Hippocampal formation (tissue), 2 donors: ENCODE data around the gene CST11.

Source experiments
- DNase-seq, 2 donors: peaks; one replicate each; lab custom pipeline; 2025; lab: John Stamatoyannopoulos, UW

CST11 gene

DNA sequence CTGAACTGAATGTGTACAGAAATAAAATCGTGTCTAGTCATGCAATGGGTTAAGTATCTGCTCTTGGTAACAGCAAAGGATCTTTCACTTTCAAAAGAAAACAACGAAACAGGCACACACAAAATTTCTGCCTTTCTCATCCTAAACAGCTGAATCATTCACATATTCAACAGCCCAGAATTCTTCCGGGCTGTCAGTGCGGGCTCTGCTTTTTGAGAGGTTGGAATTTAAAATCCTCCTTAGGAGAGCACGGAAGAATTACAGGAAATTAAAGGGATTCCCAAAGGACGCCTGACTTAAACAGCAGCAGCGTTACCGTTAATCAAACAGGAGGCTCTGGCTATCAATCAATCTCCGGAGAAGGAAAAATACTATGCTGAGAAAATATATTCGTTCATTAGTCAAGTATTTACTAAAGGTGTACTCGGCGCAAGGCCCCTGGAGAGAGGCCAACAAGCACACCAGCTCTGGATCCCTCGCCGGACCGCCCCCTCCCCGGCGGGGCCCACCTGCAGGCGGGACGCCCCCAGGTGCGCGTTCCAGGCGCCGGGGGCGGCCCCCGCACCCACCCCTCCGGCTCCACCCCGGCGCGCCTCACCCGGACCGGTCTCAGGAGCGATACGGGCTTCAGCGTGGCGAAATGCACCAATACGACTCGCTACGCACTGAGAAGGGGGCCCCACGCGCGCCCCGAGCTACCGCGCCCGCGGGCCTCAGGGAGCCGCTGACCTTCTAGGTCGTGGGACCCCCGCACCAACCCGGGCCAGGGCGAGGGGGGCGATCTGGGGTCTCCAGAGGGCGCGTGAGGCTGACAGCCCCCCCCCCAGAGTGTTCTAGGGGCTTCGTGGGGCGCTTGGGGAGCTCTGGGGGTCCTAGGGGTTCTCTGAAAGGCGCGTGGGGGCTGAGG is 32.4 kb downstream of the CST11 start:
- peak in 1 of 2 donors; percentile 20 for DNase-seq

DNA sequence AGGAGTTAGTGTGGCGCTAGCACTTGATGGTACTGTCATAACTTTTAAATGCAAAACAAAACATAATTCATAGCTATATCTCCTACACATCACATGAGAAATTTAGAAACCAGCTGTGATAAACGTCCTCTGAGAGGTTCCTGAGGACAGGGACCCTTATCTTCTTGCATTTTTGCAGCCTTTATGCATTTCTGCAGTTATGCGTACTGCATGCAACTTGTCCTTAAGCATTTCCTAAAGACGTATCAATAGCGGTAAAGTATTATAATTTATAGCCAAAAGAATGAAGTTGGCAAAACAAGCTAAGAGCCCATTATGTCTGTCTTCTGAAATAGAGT is 33.0 kb downstream of the CST11 start:
- no peak for DNase-seq

DNA sequence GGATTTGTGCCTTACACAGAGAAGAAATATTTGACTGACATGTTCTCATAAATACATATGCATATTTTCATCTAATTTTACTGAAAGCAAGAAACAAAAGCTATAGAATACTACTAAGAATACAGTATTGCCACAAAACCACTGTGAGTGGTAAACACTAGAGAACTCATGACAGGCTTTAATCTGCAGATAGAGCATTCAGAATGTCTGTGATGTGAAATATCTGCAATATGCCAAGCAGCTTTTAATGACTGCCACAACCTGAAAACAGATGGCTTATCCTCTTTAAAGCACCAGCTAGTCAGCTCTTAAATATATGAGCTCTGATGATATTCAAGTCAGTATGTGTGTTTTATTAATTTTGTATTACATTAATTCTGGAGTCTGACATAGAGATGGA is 34.8 kb downstream of the CST11 start:
- DNase-seq = no peak

DNA sequence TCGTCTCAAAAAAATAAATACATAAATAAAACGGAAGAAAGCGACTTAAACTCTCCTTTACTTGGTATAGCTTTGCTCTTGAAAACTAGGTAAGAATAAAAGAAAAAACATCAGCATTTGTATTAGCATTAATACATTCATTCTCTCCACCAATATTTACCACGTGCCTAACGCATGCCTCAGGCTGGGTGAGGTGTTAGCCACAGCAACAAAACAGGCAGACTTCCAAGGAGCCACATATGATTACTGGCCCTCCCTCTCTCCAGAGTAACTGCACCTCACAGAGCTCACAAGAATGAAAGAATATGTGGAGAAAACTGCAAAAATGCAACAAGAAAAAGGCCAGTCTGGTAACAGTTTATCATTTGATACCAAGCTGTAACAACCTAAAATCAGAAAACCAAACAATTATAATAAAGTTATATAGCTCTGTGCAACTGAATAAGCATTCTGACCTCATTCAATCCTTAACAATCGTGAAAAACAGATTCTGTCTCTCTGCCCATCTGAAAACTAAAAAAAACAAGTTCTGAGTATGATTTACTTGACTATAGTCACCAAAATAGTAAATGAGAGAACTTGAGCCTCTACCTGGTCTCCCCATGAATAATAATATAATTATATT is 36.6 kb downstream of the CST11 start:
- no peak for DNase-seq

DNA sequence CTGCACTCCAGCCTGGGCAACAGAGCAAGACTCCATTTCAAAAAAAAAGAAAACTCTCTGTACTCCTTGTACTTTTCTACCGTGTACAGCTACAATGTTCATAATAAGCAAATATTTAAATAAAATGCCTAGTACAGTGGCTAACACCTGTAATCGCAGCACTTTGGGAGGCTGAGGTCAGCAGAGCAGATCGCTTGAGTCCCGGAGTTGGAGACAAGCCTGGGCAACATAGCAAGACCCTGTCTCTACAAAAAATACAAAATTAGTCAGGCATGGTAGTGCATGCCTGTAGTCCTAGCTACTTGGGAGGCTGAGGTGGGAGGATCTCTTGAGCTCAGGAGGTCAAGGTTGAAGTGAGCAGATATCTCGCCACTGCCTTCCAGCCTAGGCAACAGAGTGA is 37.1 kb downstream of the CST11 start:
- no peak for DNase-seq

DNA sequence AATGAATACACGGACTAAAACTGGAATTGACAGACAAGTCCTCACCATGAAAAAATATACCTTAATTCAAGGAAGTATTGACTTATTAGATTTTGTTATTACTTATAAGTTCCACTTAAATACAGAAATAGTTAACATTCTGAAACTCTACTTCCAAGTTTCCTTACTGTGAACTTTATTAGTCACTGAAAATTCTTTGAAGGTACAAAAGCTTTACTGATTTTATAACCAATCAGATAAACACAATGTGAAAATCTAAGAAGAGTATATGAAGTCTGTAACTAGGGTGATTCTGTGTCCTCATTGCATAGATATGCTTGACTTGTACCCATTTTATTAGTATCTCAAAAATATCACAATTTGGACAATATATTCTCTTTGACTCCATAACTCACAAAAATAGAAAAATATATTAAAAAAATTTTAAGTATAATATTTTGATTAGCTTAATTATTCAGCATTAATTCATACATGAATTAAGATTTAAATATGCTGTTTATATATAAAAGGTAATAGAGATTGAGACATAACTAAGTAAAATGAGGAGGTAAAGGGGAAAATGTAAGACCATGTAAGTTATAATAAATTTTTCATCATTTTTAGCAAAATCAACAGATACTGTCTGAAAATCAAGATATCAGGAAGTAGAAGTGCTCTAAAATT is 38.0 kb downstream of the CST11 start:
- DNase-seq = no peak

DNA sequence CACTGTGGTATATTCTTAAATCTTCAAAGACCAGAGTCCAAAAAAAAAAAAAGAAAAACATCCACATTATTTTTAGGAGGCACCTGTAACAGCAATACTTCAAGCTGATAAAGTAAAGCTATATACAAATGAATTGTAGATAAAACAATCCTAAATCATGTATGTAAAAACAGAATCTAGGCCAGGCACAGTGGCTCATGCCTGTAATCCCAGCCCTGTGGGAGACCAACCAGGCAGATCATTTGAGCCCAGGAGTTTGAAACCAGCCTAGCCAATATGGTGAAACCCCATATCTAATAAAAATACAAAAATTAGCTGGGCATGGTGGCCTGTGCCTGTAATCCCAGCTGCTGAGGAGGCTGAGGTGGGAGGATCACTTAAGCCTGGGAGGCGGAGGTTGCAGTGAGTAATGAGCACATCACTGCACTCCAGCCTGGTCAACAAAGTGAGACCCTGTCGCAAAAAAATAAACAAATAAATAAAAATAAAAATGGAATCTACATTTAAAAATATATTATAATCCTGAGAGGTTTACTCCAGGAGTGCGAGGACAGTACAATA is 38.7 kb downstream of the CST11 start:
- no peak for DNase-seq

DNA sequence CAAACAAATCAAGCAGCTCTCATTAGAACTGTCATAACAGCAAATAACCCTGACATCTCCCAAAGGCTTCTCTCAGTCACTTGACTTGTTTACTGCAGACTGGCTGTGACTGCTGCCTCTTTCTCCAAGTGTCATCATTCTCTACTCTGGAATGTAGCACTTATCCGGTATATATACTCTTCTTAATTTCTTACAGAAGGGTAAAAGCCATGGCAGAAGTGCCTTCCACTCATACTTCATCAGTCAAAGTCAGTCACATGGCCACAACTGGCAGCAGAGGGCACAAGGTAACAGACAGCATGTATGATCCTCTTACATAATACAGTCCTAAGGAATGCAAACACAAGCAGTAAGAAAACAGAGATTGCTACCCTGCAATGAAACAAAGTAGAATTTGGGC is 40.6 kb downstream of the CST11 start:
- DNase-seq = no peak

DNA sequence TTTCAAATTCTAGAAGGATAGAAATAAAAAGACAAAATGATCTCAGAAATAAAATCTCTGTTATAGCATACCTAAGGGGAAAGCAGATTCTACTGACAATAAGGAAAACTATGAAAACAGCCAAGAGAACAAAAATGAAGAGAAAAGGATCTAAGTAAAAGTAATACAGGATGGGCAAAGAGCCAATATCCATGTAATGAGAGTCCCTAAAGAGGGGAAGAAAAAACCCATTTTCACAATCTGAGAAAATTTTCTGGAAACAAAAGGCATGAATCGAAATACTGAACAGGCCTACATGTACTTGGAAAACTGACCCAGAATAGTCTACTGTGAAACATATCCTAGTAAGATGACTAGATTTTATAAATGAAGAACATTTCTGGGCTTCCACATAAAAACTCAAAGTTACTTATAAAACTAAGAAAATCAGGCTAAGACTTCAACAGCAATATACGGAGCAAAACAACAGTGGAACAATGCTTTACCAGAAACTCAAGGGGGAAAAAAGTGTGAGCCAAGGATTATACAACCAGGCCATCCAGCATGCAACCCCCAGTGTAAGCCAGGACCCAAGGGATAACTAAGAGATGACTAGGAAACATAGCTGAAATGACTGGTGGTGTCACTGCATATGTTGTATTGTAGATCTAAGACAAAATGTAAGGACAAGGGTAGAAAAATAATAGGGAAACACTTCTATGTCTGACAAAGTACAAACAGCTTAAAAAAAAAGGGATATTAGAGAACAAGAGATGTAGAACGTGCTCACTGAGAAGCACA is 41.6 kb downstream of the CST11 start:
- DNase-seq = no peak

DNA sequence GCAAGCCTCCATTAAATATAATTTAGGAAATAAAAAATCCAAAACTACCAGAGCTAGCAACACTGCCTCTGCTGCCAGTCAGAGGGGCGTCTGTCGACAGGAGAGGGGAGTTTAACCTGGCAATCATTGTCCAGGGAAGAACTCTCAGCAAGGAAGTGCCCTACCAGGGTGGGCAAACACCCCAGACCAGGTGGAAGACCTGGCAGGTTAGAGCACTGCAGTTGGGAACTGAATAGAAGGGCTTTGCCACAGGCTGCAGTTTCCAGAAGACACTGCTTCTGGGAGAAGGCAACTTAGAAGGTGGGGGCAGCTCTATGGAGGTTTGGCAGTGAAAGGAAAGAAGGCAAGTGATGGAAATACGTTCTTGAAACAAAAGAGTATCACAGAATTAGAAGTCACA is 42.9 kb downstream of the CST11 start:
- DNase-seq = no peak

DNA sequence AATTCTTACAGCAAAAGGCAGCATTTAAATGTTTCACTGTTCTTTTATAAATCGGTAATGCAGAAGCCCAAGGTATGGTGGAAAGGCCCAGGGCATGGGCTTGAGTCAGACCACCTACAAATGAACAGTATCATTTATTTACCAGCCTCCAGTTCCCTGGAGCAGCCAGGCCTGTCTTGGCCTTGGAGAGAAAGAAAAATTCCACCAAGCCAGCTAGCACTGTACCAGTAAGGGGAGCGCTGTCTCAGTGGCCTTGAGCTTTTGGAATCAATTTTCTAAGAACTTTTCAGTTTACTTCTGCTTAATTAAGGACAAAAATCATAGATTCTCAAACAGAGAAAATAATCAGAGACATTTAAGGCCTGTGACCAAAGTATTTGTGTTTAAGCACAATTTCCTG is 43.7 kb downstream of the CST11 start:
- DNase-seq = no peak

DNA sequence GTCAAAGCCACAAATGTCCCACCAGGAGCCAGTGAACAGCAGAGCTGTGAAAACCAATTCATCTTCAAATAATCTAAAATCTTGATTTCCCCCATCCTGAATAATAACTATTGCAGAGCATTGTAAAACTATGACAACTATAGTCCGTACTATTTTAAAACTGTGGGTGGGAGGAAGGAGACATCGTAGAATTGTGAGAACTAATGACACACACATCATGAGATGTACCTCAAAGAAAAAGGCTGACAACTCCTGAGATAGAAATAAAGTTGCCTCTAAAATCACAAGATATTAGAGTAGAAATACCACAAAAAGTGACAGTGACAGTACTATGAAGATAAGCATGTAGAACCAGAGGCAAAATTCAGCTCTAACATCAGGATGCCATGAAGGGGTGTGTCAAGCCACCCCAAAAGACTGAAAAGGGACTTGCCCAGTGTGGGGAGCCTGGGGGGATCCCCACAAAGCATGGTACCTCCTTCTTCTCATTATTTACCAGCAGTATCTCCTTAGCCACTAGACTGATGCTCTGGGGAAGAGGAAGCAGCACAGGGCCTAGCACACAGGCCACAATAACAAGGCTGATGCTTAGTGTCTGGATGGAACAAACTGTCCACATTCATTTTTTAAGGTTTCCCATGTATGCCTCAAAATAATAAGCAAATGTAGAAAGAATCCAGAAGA is 44.8 kb downstream of the CST11 start:
- no peak for DNase-seq

DNA sequence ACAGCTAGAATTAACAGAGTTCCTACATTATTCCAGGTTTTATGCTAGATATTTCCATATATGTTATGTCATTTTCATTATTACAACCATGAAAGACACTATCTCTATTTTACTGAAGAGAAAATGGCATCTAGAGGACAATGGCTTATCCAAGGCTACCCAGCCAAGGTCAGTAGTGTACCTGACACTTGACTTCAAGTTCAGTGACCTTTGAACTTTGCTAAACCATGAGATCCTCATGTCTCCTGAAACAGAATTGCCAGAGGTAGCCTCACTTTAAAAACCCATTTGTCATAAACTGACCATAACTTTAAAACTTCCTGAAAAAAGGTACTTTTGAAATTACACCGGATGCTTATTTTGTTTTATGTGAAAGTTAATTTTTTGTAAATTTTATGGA is 45.8 kb downstream of the CST11 start:
- no peak for DNase-seq

DNA sequence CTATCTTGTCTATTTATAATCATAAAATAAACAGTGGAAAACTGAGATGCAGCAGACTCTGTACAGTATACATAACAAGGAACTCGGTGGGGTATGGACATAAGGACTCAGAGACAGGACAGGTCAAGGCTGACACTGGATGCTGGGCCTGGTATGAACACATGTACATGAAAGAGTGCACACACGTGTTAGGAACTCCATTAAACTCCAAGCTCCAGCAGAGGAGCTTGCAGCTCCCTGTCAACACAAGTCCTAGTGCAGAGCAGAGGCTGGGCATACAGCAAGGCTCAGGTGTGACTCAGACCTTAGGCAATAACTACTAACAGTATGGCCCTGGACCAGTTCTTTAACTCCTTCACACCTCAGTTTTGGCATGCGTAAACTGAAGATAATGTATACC is 48.5 kb downstream of the CST11 start:
- no peak for DNase-seq

DNA sequence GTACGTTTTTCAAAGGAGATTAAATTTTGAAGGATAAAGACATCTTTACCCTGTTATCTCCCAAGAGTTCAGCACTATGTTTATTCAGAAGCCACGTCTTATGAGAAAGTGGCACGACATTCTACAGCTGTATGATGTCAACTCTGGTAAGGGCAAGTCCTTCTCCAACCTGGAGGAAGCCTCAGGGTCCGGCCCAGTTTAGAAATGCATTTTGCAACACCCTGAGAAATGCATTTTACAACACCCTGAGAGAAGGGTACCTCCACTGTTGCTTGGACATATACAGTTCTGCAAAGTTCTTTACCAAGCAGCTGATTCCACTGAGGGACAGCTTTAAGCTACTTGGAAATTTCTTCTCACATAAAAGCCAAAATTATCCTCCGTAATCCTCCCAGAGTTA is 48.9 kb downstream of the CST11 start:
- no peak for DNase-seq

DNA sequence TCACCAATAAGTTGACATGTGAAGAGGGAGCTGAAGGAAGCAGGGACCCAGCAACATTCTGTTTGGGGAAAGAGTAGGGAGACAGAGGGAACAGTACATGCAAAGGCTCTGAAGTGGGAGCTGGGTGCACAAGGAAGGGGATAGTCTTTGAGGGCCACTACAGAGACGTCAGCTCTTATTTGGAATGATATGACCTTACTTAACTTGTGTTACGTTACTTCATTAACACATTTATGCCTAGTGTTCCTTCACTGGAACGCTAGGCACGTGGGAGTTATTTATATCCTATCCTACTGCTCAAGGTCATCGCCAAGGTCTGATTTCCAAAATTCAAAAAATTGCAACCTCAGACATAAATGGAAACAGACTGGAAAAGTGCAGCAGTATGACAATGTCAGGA is 51.6 kb downstream of the CST11 start:
- DNase-seq = no peak
